Memory B cell (primary cell): Measurements from ENCODE around the gene GRIN2C.

ENCODE experiments used
- ATAC-seq: fragments of 150-1000 bp; cut with Tn5 transposase; 2 replicates; pipeline ENCODE4 v1.10.0; 2021; ENCODE audit warnings: low read depth, mild to moderate bottlenecking, moderate library complexity
- DNase-seq, 2 donors: peaks; one replicate each; pipeline ENCODE4 v3.0.0; 2022; ENCODE audit warnings: low spot score in 2 of 2
- H3K27ac Mint-ChIP-seq: one replicate; pipeline ENCODE4 v1.8.0; 2022; ENCODE audit warnings: mild to moderate bottlenecking, moderate library complexity, mixed read lengths
- H3K27me3 Mint-ChIP-seq: one replicate; pipeline ENCODE4 v1.8.0; 2022; ENCODE audit warnings: mixed read lengths
- H3K36me3 Mint-ChIP-seq: one replicate; pipeline ENCODE4 v1.8.0; 2022; ENCODE audit warnings: mild to moderate bottlenecking, mixed read lengths
- H3K4me1 Mint-ChIP-seq: one replicate; pipeline ENCODE4 v1.8.0; 2022; ENCODE audit warnings: mixed read lengths
- H3K4me3 Mint-ChIP-seq: one replicate; pipeline ENCODE4 v1.8.0; 2022; ENCODE audit warnings: mild to moderate bottlenecking, moderate library complexity, mixed read lengths
- H3K9me3 Mint-ChIP-seq: one replicate; pipeline ENCODE4 v1.8.0; 2022; ENCODE audit warnings: mixed read lengths

Gene GRIN2C

DNA sequence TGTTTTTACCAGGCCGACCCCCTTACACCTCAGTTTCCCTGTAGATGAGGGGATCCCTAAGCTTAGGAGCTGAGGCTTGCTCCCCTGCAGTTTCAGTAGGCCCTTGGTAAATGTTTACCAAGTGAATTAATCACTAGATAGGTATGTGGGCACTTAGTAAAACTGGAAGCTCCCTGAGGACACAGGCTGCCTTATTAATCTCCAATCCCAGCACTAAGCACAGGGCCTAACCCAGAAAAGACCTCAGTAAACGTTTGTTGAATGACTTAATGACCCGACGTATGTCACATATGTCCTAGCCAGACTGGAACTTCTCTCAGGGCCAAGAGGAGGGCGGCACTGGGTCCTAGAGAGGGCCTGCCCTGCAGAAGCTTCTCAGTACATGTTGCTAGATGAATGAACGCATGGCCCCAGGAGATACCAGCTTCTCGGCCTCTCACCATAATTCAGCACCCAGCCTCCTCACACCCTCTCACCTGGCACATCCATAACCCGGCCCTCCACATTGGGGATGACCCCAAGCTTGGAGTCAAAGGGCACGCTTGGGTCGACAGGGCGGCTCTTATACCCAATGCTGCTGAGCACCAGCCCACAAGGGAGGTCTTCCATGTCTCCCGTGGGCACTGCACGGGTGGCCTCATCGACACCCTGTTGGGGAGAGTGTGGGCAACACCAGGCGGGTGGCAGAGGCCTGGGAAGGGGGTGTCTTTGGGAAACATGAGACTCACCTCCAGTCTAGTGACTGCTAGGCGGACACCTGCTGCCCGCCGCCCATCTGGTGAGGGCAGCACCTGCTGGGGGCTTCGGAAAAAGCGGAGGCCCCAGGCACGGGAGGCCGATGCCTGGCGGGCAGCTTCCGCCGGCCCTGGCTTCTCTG, 4.0 kb upstream of the GRIN2C start:
- Mint-ChIP-seq H3K4me1 (peaks cover 3% of the 10 kb centered on the region), H3K27ac (no peak overlapping the region), H3K27me3 (peaks cover 12% of the 10 kb centered on the region), H3K9me3 (no peaks in the 10 kb centered on the region), H3K36me3 (peaks cover 2% of the 10 kb centered on the region), H3K4me3 (no peak overlapping the region)
- no peak for DNase-seq
- no peak for ATAC-seq

DNA sequence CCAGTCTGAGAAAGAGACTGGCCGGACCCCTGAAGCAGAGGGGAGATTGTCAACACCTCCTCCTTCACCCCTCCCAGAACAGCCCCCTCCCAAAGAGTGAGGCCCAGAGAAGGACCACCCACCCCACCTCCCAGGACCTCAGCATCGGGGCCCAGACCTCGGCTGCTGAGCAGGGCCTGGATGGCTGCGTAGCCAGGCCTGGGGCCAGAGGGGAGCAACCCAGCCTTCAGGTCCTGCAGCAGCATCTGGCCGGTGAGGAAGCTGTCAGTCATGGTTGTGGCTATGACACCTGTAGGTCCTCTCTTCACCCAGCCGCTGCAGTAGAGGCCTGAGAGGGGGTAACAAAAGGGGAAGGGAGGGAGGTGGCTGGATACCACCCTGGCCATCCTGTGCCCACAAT, 3.2 kb upstream of the GRIN2C start:
- Mint-ChIP-seq H3K4me1 (peaks cover 3% of the 10 kb centered on the region), H3K9me3 (no peaks in the 10 kb centered on the region), H3K4me3 (no peak overlapping the region), H3K36me3 (peaks cover 2% of the 10 kb centered on the region), H3K27me3 (peaks cover 14% of the 10 kb centered on the region), H3K27ac (no peak overlapping the region)
- DNase-seq = no peak
- no peak for ATAC-seq

- H3K27me3 Mint-ChIP-seq = peaks cover 14% of the 10 kb centered on the region
- no peak overlapping the region for H3K27ac Mint-ChIP-seq
- peaks cover 3% of the 10 kb centered on the region for H3K4me1 Mint-ChIP-seq
- H3K36me3 Mint-ChIP-seq = peaks cover 2% of the 10 kb centered on the region
- H3K4me3 Mint-ChIP-seq = peak overlapping the region; percentile 39
- DNase-seq (peak; percentile 69 to 83), ATAC-seq (peak; percentile 64)
- H3K9me3 Mint-ChIP-seq = no peaks in the 10 kb centered on the region
Measured at GRCh38 chr17:74862108-74862901, 2.6 kb upstream of the GRIN2C start.

GRCh38 chr17:74861662-74862107, 2.0 kb upstream of the GRIN2C start:
- ATAC-seq (no peak), DNase-seq (no peak)
- Mint-ChIP-seq H3K27ac (no peak overlapping the region), H3K36me3 (peaks cover 2% of the 10 kb centered on the region), H3K9me3 (no peaks in the 10 kb centered on the region), H3K4me3 (peak overlapping the region; percentile 39), H3K4me1 (peaks cover 5% of the 10 kb centered on the region), H3K27me3 (peaks cover 16% of the 10 kb centered on the region)

- peaks cover 5% of the 10 kb centered on the region for H3K4me1 Mint-ChIP-seq
- no peak for ATAC-seq
- no peaks in the 10 kb centered on the region for H3K9me3 Mint-ChIP-seq
- H3K4me3 Mint-ChIP-seq = peak overlapping the region; percentile 64
- peaks cover 19% of the 10 kb centered on the region for H3K27me3 Mint-ChIP-seq
- peak; percentile 21 to 41 for DNase-seq
- H3K36me3 Mint-ChIP-seq = peaks cover 2% of the 10 kb centered on the region
- H3K27ac Mint-ChIP-seq = no peak overlapping the region
Measured at GRCh38 chr17:74860872-74861661, 1.4 kb upstream of the GRIN2C start.

DNA sequence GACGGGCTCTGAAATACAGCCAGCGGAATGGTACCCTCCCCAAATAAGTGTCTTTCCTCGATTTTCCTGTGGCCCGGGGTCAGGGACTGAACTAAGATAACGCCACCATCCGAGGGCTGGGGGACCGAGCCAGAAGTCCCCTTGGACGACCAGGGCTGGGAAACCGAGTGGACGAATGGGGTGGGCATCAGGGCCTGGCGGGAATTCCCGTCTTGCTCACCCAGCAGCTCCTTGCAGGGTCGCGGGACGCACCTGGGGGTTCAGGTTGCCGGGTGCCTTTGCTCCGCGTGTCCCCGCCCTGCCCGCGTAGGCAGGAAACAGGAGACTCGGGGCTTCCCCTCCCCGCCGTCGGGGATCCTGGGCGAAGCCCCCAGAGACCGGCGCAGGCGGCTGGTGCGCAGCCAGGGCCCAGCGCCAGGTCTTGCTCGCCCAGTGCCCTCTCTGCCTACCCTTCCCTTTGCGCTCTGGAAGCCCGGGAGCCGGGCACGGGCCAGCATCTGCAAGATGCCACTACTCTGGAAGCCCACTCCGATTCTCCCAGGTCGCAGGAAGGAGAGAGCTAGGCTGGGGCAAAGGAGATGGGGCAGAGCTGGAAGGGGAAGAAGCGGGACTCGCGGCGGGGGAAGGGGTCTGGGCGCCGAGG, 665 bp upstream of the GRIN2C start:
- no peaks in the 10 kb centered on the region for H3K9me3 Mint-ChIP-seq
- no peak overlapping the region for H3K27ac Mint-ChIP-seq
- peaks cover 23% of the 10 kb centered on the region for H3K27me3 Mint-ChIP-seq
- H3K36me3 Mint-ChIP-seq = peaks cover 2% of the 10 kb centered on the region
- ATAC-seq = peak; percentile 44
- H3K4me3 Mint-ChIP-seq = peak overlapping the region; percentile 70
- peak; percentile 36 to 52 for DNase-seq
- H3K4me1 Mint-ChIP-seq = peaks cover 5% of the 10 kb centered on the region

DNA sequence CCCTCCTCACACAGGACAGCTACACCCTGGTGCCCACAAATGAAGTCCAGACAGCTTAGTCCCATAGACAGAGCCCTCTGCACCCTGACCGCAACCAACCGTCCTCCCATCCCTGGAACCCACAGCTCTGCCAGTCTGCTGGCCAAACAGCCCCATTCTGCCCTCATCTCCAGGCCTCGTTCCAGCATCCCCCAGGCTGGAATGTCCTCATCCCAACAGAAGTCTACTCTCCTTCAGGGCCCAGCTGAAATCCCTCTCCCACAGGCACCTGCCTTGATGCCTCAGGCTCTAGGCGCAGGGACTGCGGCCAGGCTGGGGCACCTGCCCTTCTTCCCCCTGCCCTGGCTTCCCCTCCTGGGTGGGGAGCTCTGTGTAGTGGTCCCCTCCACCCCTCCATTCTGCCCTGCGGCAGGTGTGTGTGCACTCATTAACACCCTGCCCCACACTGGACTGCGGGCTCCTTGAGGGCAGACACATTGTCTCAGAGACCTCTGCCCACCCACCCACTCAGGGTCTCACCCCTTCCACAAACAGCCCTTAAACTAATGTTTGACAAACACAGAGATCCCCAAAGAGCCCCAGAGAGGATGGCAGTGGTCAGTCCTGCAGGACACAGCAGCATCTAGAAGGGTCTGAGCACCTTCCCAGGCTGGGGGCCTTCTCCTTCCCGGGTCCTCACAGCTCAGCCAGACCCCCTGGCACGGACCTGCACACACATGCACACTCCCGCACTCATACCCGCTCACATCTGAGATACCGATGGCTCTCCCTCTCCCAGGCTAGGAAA, 820 bp downstream of the GRIN2C start:
- H3K27ac Mint-ChIP-seq = no peak overlapping the region
- H3K9me3 Mint-ChIP-seq = no peaks in the 10 kb centered on the region
- ATAC-seq = no peak
- H3K36me3 Mint-ChIP-seq = peaks cover 2% of the 10 kb centered on the region
- H3K4me3 Mint-ChIP-seq = peak overlapping the region; percentile 43
- DNase-seq = no peak
- H3K4me1 Mint-ChIP-seq = peaks cover 5% of the 10 kb centered on the region
- H3K27me3 Mint-ChIP-seq = peaks cover 36% of the 10 kb centered on the region

- ATAC-seq (no peak), DNase-seq (no peak)
- peaks cover 7% of the 10 kb centered on the region for H3K4me1 Mint-ChIP-seq
- H3K27me3 Mint-ChIP-seq = peaks cover 39% of the 10 kb centered on the region
- no peaks in the 10 kb centered on the region for H3K36me3 Mint-ChIP-seq
- no peaks in the 10 kb centered on the region for H3K9me3 Mint-ChIP-seq
- H3K4me3 Mint-ChIP-seq = no peak overlapping the region
- no peak overlapping the region for H3K27ac Mint-ChIP-seq
Measured at GRCh38 chr17:74857191-74857590, 2.5 kb downstream of the GRIN2C start.

DNA sequence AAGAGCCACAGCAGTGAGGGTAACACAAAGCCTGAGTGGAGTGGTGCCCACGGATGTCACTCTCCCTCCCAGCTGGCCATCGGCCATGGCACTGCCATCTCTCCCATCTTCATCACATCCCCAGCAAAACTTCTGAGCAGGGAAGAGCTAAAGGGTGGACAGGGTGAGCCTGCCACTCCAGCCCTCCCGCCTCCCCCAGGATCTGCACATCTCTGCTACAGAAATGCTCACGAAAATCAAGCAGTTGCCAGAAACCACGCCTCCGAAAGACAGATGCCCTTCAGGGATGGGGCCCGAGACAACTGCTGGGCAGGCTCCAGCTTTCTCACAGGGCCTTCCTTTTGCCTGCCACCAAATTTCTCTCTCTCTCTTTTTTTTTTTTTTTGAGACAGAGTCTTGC, 3.6 kb downstream of the GRIN2C start:
- H3K36me3 Mint-ChIP-seq = no peaks in the 10 kb centered on the region
- no peak overlapping the region for H3K4me3 Mint-ChIP-seq
- DNase-seq (no peak), ATAC-seq (no peak)
- no peak overlapping the region for H3K27ac Mint-ChIP-seq
- H3K27me3 Mint-ChIP-seq = peaks cover 37% of the 10 kb centered on the region
- H3K9me3 Mint-ChIP-seq = no peaks in the 10 kb centered on the region
- H3K4me1 Mint-ChIP-seq = peaks cover 5% of the 10 kb centered on the region

GRCh38 chr17:74855323-74855722, 4.4 kb downstream of the GRIN2C start:
- peaks cover 42% of the 10 kb centered on the region for H3K27me3 Mint-ChIP-seq
- no peak overlapping the region for H3K27ac Mint-ChIP-seq

GRCh38 chr17:74854792-74855191, 4.9 kb downstream of the GRIN2C start:
- Mint-ChIP-seq H3K27ac (no peak overlapping the region), H3K36me3 (no peaks in the 10 kb centered on the region), H3K9me3 (no peaks in the 10 kb centered on the region), H3K27me3 (peaks cover 42% of the 10 kb centered on the region), H3K4me1 (peaks cover 5% of the 10 kb centered on the region), H3K4me3 (no peak overlapping the region)
- ATAC-seq (no peak), DNase-seq (no peak)

More at GRCh38 chr17:74855323-74855722, 4.4 kb downstream of the GRIN2C start:
- Mint-ChIP-seq H3K36me3 (no peaks in the 10 kb centered on the region), H3K4me3 (no peak overlapping the region), H3K9me3 (no peaks in the 10 kb centered on the region), H3K4me1 (peaks cover 5% of the 10 kb centered on the region)
- ATAC-seq = no peak
- no peak for DNase-seq

DNA sequence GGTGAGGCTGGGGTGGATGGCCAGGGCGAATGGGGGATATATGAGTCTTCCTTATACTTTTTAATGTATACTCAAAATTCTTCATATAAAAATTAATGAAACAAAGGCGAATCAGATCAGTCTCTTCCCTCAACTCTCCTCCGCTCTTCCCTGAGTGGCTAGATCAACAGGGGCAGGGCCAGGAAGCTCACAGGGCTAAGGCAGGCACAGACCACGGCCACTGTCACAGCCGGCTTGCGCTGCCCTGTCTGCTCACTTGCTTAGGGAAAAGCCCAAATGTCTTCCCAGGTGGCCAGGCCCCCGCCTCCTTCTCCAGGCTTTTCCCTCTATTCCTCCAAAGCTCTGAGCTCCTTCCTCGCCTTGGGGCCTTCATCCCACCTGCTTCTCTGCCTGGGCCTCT, 6.0 kb downstream of the GRIN2C start:
- peaks cover 42% of the 10 kb centered on the region for H3K27me3 Mint-ChIP-seq
- no peaks in the 10 kb centered on the region for H3K9me3 Mint-ChIP-seq
- H3K27ac Mint-ChIP-seq = no peak overlapping the region
- peaks cover 5% of the 10 kb centered on the region for H3K4me1 Mint-ChIP-seq
- no peak for ATAC-seq
- no peak overlapping the region for H3K4me3 Mint-ChIP-seq
- no peak for DNase-seq
- H3K36me3 Mint-ChIP-seq = no peaks in the 10 kb centered on the region

DNA sequence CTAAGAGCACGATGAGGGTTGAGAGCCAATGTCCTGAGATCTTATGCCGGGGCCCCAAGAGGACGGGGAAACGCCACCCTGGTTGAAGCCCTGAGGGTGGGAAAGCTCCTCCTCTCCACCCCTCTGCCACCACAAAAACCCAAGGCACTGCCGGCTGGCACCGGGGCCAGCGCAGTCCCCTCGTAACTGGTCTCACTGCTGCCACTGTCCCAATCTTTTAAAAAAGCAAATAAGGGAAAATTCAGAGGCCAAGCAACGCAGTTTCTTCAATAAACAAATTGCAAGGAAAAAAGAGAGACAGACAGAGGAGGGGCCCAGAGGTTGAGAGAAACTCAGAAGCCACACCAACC, 6.7 kb downstream of the GRIN2C start:
- peaks cover 40% of the 10 kb centered on the region for H3K27me3 Mint-ChIP-seq
- no peaks in the 10 kb centered on the region for H3K36me3 Mint-ChIP-seq
- no peak for DNase-seq
- H3K27ac Mint-ChIP-seq = no peak overlapping the region
- no peak overlapping the region for H3K4me3 Mint-ChIP-seq
- no peak for ATAC-seq
- H3K9me3 Mint-ChIP-seq = no peaks in the 10 kb centered on the region
- H3K4me1 Mint-ChIP-seq = peaks cover 5% of the 10 kb centered on the region
